HFFc6 (cell line): ENCODE measurements around the gene GRIK5. TPM values are rescaled to one million over a fixed set of nuclear protein-coding genes. Genes with fewer than 3 reads are reported as not detected.

Experiments
- DNase-seq: peaks from one replicate; pipeline ENCODE4 v3.0.0-alpha.2; 2018
- H3K27ac Mint-ChIP-seq: 2 replicates; pipeline ENCODE4 v1.8.0; 2020; ENCODE audit warnings: mild to moderate bottlenecking, mixed read lengths
- H3K27me3 Mint-ChIP-seq: 2 replicates; pipeline ENCODE4 v1.8.0; 2021; ENCODE audit warnings: mild to moderate bottlenecking, moderate library complexity, mixed read lengths; ENCODE audit not compliant: insufficient read depth
- H3K36me3 Mint-ChIP-seq: 2 replicates; pipeline ENCODE4 v1.8.0; 2021; ENCODE audit warnings: low read depth, mixed read lengths
- H3K4me1 Mint-ChIP-seq: 2 replicates; pipeline ENCODE4 v1.8.0; 2020; ENCODE audit warnings: low read depth, mixed read lengths
- H3K4me3 Mint-ChIP-seq: 2 replicates; pipeline ENCODE4 v1.8.0; 2020; ENCODE audit warnings: mild to moderate bottlenecking, moderate library complexity, mixed read lengths
- H3K9me3 Mint-ChIP-seq: 2 replicates; pipeline ENCODE4 v1.8.0; 2020; ENCODE audit warnings: mild to moderate bottlenecking, mixed read lengths
- total RNA-seq, 6 experiments: library from RNA; stranded (reverse); fragmentation: NEBNext Ultra II Directional; extraction: Animal tissue kit (Norgen Biotek cat#: 25700); gene quantifications; 2 replicates in 1 of 6; 3 replicates in 5 of 6; pipeline ENCODE4 v1.2.3, GENCODE V29; 2021
- TF ChIP-seq, protein P1 (sequence below): fragments of 200-600 bp; sonication (generic); IDR thresholded peaks from 2 replicates; pipeline ENCODE4 v1.5.0; 2021; ENCODE audit warnings: antibody characterized with exemption, mild to moderate bottlenecking

The GRIK5 gene
- total RNA-seq, 6 experiments from 2014 or later = 0.07 to 0.19 (median 0.13) TPM; not detected in 1

DNA sequence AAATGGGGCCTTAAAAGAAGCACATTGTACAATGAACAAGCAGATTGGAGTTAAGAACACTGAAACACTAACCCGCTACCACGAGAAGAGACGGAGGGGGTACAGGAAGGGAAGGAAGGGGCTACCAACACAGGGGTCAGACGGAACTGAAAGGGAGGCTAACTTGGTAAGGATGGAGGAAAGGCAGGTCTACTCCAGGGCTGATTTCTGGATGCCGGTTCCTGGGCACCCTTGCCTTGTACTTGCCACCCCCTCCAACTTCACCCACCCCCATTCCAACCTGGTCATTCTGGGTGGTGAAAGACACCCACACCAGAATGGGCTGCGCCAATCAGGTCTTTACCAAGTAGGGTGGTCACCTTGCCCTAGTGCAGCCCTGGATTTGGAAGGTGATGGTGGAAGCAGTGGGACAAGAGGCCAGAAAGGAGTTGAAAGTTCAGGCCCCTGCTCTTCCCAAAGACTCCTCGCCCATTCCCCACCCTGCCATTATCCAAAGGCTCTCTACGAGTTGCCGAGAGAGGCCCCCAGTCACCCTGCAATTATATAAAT, 16.3 kb upstream of the GRIK5 start:
- DNase-seq = no peak
- H3K4me1 Mint-ChIP-seq = peaks cover 29% of the 10 kb centered on the region

DNA sequence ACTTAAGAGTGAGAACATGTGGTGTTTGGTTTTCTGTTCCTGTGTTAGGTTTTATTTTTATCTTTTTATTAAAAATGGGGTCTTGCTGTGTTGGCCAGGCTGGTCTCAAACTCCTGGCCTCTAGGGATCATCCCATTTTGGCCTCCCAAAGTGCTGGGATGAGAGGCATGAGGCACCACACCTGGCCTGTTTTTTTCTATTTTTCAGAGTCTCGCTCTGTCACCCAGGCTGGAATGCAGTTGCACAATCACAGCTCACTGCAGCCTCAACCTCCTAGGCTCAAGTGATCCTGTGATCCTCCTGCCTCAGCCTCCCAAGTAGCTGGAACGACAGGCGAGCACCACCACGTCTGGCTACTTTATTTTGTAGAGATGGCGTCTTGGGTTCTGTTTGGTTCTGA, 13.5 kb upstream of the GRIK5 start:
- H3K27ac Mint-ChIP-seq = no peak overlapping the region
- H3K27me3 Mint-ChIP-seq = no peaks in the 10 kb centered on the region; the same call in none of the 2 replicates
- H3K9me3 Mint-ChIP-seq = no peaks in the 10 kb centered on the region

More for the DNA sequence above, 16.3 kb upstream of the GRIK5 start:
- no peaks in the 10 kb centered on the region; the same call in none of the 2 replicates for H3K27me3 Mint-ChIP-seq
- no peak overlapping the region for H3K4me3 Mint-ChIP-seq
- peaks cover 12% of the 10 kb centered on the region for H3K36me3 Mint-ChIP-seq
- peak overlapping the region; percentile 9; the same call in 1 of the 2 replicates for H3K27ac Mint-ChIP-seq
- TF ChIP-seq, protein P1, sequence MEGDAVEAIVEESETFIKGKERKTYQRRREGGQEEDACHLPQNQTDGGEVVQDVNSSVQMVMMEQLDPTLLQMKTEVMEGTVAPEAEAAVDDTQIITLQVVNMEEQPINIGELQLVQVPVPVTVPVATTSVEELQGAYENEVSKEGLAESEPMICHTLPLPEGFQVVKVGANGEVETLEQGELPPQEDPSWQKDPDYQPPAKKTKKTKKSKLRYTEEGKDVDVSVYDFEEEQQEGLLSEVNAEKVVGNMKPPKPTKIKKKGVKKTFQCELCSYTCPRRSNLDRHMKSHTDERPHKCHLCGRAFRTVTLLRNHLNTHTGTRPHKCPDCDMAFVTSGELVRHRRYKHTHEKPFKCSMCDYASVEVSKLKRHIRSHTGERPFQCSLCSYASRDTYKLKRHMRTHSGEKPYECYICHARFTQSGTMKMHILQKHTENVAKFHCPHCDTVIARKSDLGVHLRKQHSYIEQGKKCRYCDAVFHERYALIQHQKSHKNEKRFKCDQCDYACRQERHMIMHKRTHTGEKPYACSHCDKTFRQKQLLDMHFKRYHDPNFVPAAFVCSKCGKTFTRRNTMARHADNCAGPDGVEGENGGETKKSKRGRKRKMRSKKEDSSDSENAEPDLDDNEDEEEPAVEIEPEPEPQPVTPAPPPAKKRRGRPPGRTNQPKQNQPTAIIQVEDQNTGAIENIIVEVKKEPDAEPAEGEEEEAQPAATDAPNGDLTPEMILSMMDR = no peak
- H3K9me3 Mint-ChIP-seq = no peaks in the 10 kb centered on the region

GRCh38 chr19:42081584-42082203, 11.7 kb upstream of the GRIK5 start:
- Mint-ChIP-seq H3K36me3 (peaks cover 23% of the 10 kb centered on the region), H3K4me3 (no peak overlapping the region), H3K27ac (peak overlapping the region; percentile 67), H3K27me3 (no peaks in the 10 kb centered on the region; the same call in none of the 2 replicates), H3K9me3 (no peaks in the 10 kb centered on the region), H3K4me1 (peaks cover 39% of the 10 kb centered on the region)
- TF ChIP-seq, protein P1 = peak; percentile 77
- peak; percentile 61 for DNase-seq

More for the DNA sequence above, 13.5 kb upstream of the GRIK5 start:
- DNase-seq = no peak
- H3K4me3 Mint-ChIP-seq = no peak overlapping the region
- TF ChIP-seq, protein P1 = no peak
- peaks cover 21% of the 10 kb centered on the region for H3K36me3 Mint-ChIP-seq
- H3K4me1 Mint-ChIP-seq = peaks cover 34% of the 10 kb centered on the region

GRCh38 chr19:42080764-42081375, 10.9 kb upstream of the GRIK5 start:
- TF ChIP-seq, protein P1 = no peak
- Mint-ChIP-seq H3K9me3 (no peaks in the 10 kb centered on the region), H3K36me3 (peaks cover 26% of the 10 kb centered on the region), H3K4me1 (peaks cover 40% of the 10 kb centered on the region), H3K27ac (no peak overlapping the region), H3K27me3 (peaks cover under 1% of the 10 kb centered on the region; the same call in 1 of the 2 replicates), H3K4me3 (no peak overlapping the region)
- no peak for DNase-seq

- Mint-ChIP-seq H3K27ac (peak overlapping the region; percentile 50; the same call in 1 of the 2 replicates), H3K27me3 (peaks cover 6% of the 10 kb centered on the region), H3K4me3 (no peak overlapping the region), H3K36me3 (peaks cover 26% of the 10 kb centered on the region), H3K4me1 (peaks cover 46% of the 10 kb centered on the region), H3K9me3 (no peaks in the 10 kb centered on the region)
- no peak for DNase-seq
- TF ChIP-seq, protein P1 = no peak
These were observed 10.1 kb upstream of the GRIK5 start for GRCh38 chr19:42079886-42080763.
